Measurements from ENCODE around the gene OR10G8.
"Not testable (repeated sequence)": the region's sequence is repeated elsewhere in the genome, so short reads cannot be mapped to it uniquely, and the experiment has no call there.

Gene OR10G8

GRCh38 chr11:124026498-124026897 is at the start of gene OR10G8:
Gene OR10G8 (plus strand): TSS chr11:124026798. CDS start chr11:124029623, 2,825 bp downstream.
- DNase-seq (ENCODE audit: low read depth): no peak

GRCh38 chr11:123977731-123978347 is 48.8 kb upstream of the OR10G8 start, which contains the start of gene OR10S1:
Gene OR10S1 (minus strand): TSS chr11:123977781. CDS start chr11:123977664, 117 bp downstream.
- DNase-seq (ENCODE audit: low read depth): no peak

- DNase-seq (ENCODE audit: low read depth): no peak
Measured at GRCh38 chr11:123979311-123979710, 47.3 kb upstream of the OR10G8 start.

GRCh38 chr11:123995119-123995518 is 31.5 kb upstream of the OR10G8 start, which contains the start of gene OR10G6:
Gene OR10G6 (minus strand): TSS chr11:123995161. CDS start chr11:123995161, 0 bp downstream.
- DNase-seq (ENCODE audit: low read depth): no peak

- no peak for DNase-seq (ENCODE audit: low read depth)
Measured at GRCh38 chr11:124012697-124013096, 13.9 kb upstream of the OR10G8 start, which contains the start of gene OR10G4. Gene OR10G4 (plus strand): TSS chr11:124012997. CDS start chr11:124015575, 2,578 bp downstream.

- DNase-seq (ENCODE audit: low read depth): not testable (repeated sequence)
Measured at GRCh38 chr11:124015837-124016236, 10.8 kb upstream of the OR10G8 start.

- no peak for DNase-seq (ENCODE audit: low read depth)
Measured at GRCh38 chr11:124036666-124037065, 10.1 kb downstream of the OR10G8 start.

GRCh38 chr11:124039557-124039956 is 13.0 kb downstream of the OR10G8 start:
- no peak for DNase-seq (ENCODE audit: low read depth)

- DNase-seq (ENCODE audit: low read depth): no peak
Measured at GRCh38 chr11:124041254-124041653, 14.7 kb downstream of the OR10G8 start, which contains the start of gene OR10G7. Gene OR10G7 (minus strand): TSS chr11:124041325. CDS start chr11:124039001, 2,324 bp downstream.

GRCh38 chr11:124043420-124043819 is 16.8 kb downstream of the OR10G8 start:
- DNase-seq (ENCODE audit: low read depth): no peak

- DNase-seq (ENCODE audit: low read depth): no peak
Measured at GRCh38 chr11:124050748-124051147, 24.1 kb downstream of the OR10G8 start.

- no peak for DNase-seq (ENCODE audit: low read depth)
Measured at GRCh38 chr11:124052966-124053365, 26.4 kb downstream of the OR10G8 start.

GRCh38 chr11:124068601-124069110 is 42.1 kb downstream of the OR10G8 start:
- DNase-seq (ENCODE audit: low read depth): no peak

- no peak for DNase-seq (ENCODE audit: low read depth)
Measured at GRCh38 chr11:124069429-124070401, 43.1 kb downstream of the OR10G8 start.

- peak; percentile 11 for DNase-seq (ENCODE audit: low read depth)
Measured at GRCh38 chr11:124070915-124071622, 44.5 kb downstream of the OR10G8 start.

GRCh38 chr11:124071623-124071948 is 45.0 kb downstream of the OR10G8 start:
- no peak for DNase-seq (ENCODE audit: low read depth)

- DNase-seq (ENCODE audit: low read depth): no peak
Measured at GRCh38 chr11:124072147-124072546, 45.5 kb downstream of the OR10G8 start.

GRCh38 chr11:124074554-124074953 is 48.0 kb downstream of the OR10G8 start:
- DNase-seq (ENCODE audit: low read depth): no peak

- no peak for DNase-seq (ENCODE audit: low read depth)
Measured at GRCh38 chr11:124075492-124075840, 48.9 kb downstream of the OR10G8 start.

- DNase-seq (ENCODE audit: low read depth): no peak
Measured at GRCh38 chr11:124075841-124076651, 49.4 kb downstream of the OR10G8 start.

GRCh38 chr11:124077266-124077665 is 50.7 kb downstream of the OR10G8 start:
- DNase-seq (ENCODE audit: low read depth): no peak

All from GM04503 (cell line).